Stimulated activated CD8-positive, alpha-beta memory T cell treated with anti-CD3 and anti-CD28 coated beads, Interleukin-4, amount 100 ng/mL, for 24 hours (primary cell): Measurements from ENCODE around the gene FYB1.

Experiments
- DNase-seq: peaks from one replicate; pipeline ENCODE4 v3.0.0-alpha.2; 2020; ENCODE audit warnings: low read depth

Gene FYB1

GRCh38 chr5:39206630-39207321 lies 12.6 kb downstream of the FYB1 start:
- DNase-seq = no peak

- no peak for DNase-seq
Measured at GRCh38 chr5:39205550-39205949, 13.8 kb downstream of the FYB1 start.

GRCh38 chr5:39203951-39204350 lies 15.4 kb downstream of the FYB1 start:
- DNase-seq = no peak

GRCh38 chr5:39203275-39203922 lies 16.0 kb downstream of the FYB1 start:
- DNase-seq = no peak

- no peak for DNase-seq
Measured at GRCh38 chr5:39202597-39203274, 16.6 kb downstream of the FYB1 start.

GRCh38 chr5:39201781-39202596 lies 17.4 kb downstream of the FYB1 start:
- no peak for DNase-seq

GRCh38 chr5:39201160-39201780 lies 18.1 kb downstream of the FYB1 start:
- no peak for DNase-seq

- no peak for DNase-seq
Measured at GRCh38 chr5:39200081-39200480, 19.3 kb downstream of the FYB1 start.

- DNase-seq = no peak
Measured at GRCh38 chr5:39199335-39199734, 20.0 kb downstream of the FYB1 start.

- no peak for DNase-seq
Measured at GRCh38 chr5:39198127-39198526, 21.2 kb downstream of the FYB1 start.

GRCh38 chr5:39197556-39197955 lies 21.8 kb downstream of the FYB1 start:
- DNase-seq = no peak

- no peak for DNase-seq
Measured at GRCh38 chr5:39195198-39195826, 24.1 kb downstream of the FYB1 start.

GRCh38 chr5:39194466-39195136 lies 24.8 kb downstream of the FYB1 start:
- no peak for DNase-seq

GRCh38 chr5:39193553-39194465 lies 25.6 kb downstream of the FYB1 start:
- DNase-seq = no peak

- DNase-seq = no peak
Measured at GRCh38 chr5:39192450-39193160, 26.8 kb downstream of the FYB1 start.

GRCh38 chr5:39191216-39191615 lies 28.1 kb downstream of the FYB1 start:
- no peak for DNase-seq

- no peak for DNase-seq
Measured at GRCh38 chr5:39190311-39191102, 28.9 kb downstream of the FYB1 start.

GRCh38 chr5:39189292-39189955 lies 29.9 kb downstream of the FYB1 start:
- no peak for DNase-seq
